ENCODE measurements around the gene FBXL16.

The FBXL16 gene

GRCh38 chr16:674214-674881, 31.3 kb downstream of the FBXL16 start:
- Histone ChIP-seq H3K9me3 (no peaks in the 10 kb centered on the region), H3K4me1 (peaks cover 7% of the 10 kb centered on the region), H3K27me3 (no peaks in the 10 kb centered on the region), H3K4me3 (ENCODE audit: low read depth, low read length) (no peak overlapping the region), H3K36me3 (peaks cover 47% of the 10 kb centered on the region)
- no peak for DNase-seq
- TF ChIP-seq CTCF (IDR thresholded peaks at IDR 0.05; ENCODE audit: low read depth, low read length), result no peak

GRCh38 chr16:673399-673991, 32.1 kb downstream of the FBXL16 start:
- peaks cover 54% of the 10 kb centered on the region for H3K36me3 ChIP-seq
- no peak for TF ChIP-seq CTCF (IDR thresholded peaks at IDR 0.05; ENCODE audit: low read depth, low read length)
- H3K4me3 ChIP-seq (ENCODE audit: low read depth, low read length), result no peak overlapping the region
- H3K9me3 ChIP-seq, result no peaks in the 10 kb centered on the region
- H3K27me3 ChIP-seq, result no peaks in the 10 kb centered on the region
- H3K4me1 ChIP-seq, result 0 out of 2 replicates have a peak, but pooled peaks cover 4% of the 10 kb centered on the region
- DNase-seq, result no peak

- no peaks in the 10 kb centered on the region for H3K9me3 ChIP-seq
- H3K36me3 ChIP-seq, result peaks cover 54% of the 10 kb centered on the region
- H3K4me1 ChIP-seq, result 0 out of 2 replicates have a peak, but pooled peaks cover 4% of the 10 kb centered on the region
- no peaks in the 10 kb centered on the region for H3K27me3 ChIP-seq
- DNase-seq, result no peak
- no peak overlapping the region for H3K4me3 ChIP-seq (ENCODE audit: low read depth, low read length)
- TF ChIP-seq CTCF (IDR thresholded peaks at IDR 0.05; ENCODE audit: low read depth, low read length), result no peak
Measured at GRCh38 chr16:672851-673250, 32.8 kb downstream of the FBXL16 start.

GRCh38 chr16:672371-672770, 33.2 kb downstream of the FBXL16 start:
- Histone ChIP-seq H3K4me3 (ENCODE audit: low read depth, low read length) (no peak overlapping the region), H3K4me1 (0 out of 2 replicates have a peak, but pooled peaks cover 4% of the 10 kb centered on the region), H3K9me3 (no peaks in the 10 kb centered on the region), H3K36me3 (peaks cover 54% of the 10 kb centered on the region), H3K27me3 (no peaks in the 10 kb centered on the region)
- no peak for TF ChIP-seq CTCF (IDR thresholded peaks at IDR 0.05; ENCODE audit: low read depth, low read length)
- no peak for DNase-seq

- DNase-seq, result no peak
- Histone ChIP-seq H3K9me3 (no peaks in the 10 kb centered on the region), H3K4me1 (0 out of 2 replicates have a peak, but pooled peaks cover 4% of the 10 kb centered on the region), H3K36me3 (peaks cover 54% of the 10 kb centered on the region), H3K4me3 (ENCODE audit: low read depth, low read length) (no peak overlapping the region), H3K27me3 (no peaks in the 10 kb centered on the region)
- TF ChIP-seq CTCF (IDR thresholded peaks at IDR 0.05; ENCODE audit: low read depth, low read length), result no peak
Measured at GRCh38 chr16:671353-672131, 34.1 kb downstream of the FBXL16 start.

Data from BE2C (cell line).